HFFc6 (cell line): ENCODE measurements around the gene MRAS. TPM values are rescaled to one million over a fixed set of nuclear protein-coding genes. Genes with fewer than 3 reads are reported as not detected.

ENCODE experiments used
- DNase-seq: peaks from one replicate; pipeline ENCODE4 v3.0.0-alpha.2; 2018
- H3K27ac Mint-ChIP-seq: 2 replicates; pipeline ENCODE4 v1.8.0; 2020; ENCODE audit warnings: mild to moderate bottlenecking, mixed read lengths
- H3K27me3 Mint-ChIP-seq: 2 replicates; pipeline ENCODE4 v1.8.0; 2021; ENCODE audit warnings: mild to moderate bottlenecking, moderate library complexity, mixed read lengths; ENCODE audit not compliant: insufficient read depth
- H3K36me3 Mint-ChIP-seq: 2 replicates; pipeline ENCODE4 v1.8.0; 2021; ENCODE audit warnings: low read depth, mixed read lengths
- H3K4me1 Mint-ChIP-seq: 2 replicates; pipeline ENCODE4 v1.8.0; 2020; ENCODE audit warnings: low read depth, mixed read lengths
- H3K4me3 Mint-ChIP-seq: 2 replicates; pipeline ENCODE4 v1.8.0; 2020; ENCODE audit warnings: mild to moderate bottlenecking, moderate library complexity, mixed read lengths
- H3K9me3 Mint-ChIP-seq: 2 replicates; pipeline ENCODE4 v1.8.0; 2020; ENCODE audit warnings: mild to moderate bottlenecking, mixed read lengths
- CTCF ChIP-seq: fragments of 200-600 bp; sonication (generic); IDR thresholded peaks from 2 replicates; pipeline ENCODE4 v1.5.0; 2021; ENCODE audit warnings: antibody characterized with exemption, mild to moderate bottlenecking
- total RNA-seq, 6 experiments: library from RNA; stranded (reverse); fragmentation: NEBNext Ultra II Directional; extraction: Animal tissue kit (Norgen Biotek cat#: 25700); gene quantifications; 2 replicates in 1 of 6; 3 replicates in 5 of 6; pipeline ENCODE4 v1.2.3, GENCODE V29; 2021

MRAS gene
- total RNA-seq, 6 experiments from 2014 or later, result 62.7 to 97.4 (median 76.1) TPM

- TF ChIP-seq CTCF, result no peak
- Mint-ChIP-seq H3K4me3 (no peak overlapping the region), H3K36me3 (no peaks in the 10 kb centered on the region), H3K27me3 (peaks cover 11% of the 10 kb centered on the region), H3K4me1 (peaks cover 36% of the 10 kb centered on the region), H3K27ac (no peak overlapping the region), H3K9me3 (no peaks in the 10 kb centered on the region)
- DNase-seq, result no peak
Measured at GRCh38 chr3:138443521-138444503, 95.4 kb downstream of the MRAS start.

- H3K36me3 Mint-ChIP-seq, result no peaks in the 10 kb centered on the region
- H3K4me1 Mint-ChIP-seq, result peaks cover 24% of the 10 kb centered on the region
- H3K4me3 Mint-ChIP-seq, result no peak overlapping the region
- no peaks in the 10 kb centered on the region for H3K9me3 Mint-ChIP-seq
- H3K27me3 Mint-ChIP-seq, result peaks cover 10% of the 10 kb centered on the region; the same call in 1 of the 2 replicates
- H3K27ac Mint-ChIP-seq, result no peak overlapping the region
- TF ChIP-seq CTCF, result no peak
- DNase-seq, result no peak
Measured at GRCh38 chr3:138445236-138445635, 96.9 kb downstream of the MRAS start.

DNA sequence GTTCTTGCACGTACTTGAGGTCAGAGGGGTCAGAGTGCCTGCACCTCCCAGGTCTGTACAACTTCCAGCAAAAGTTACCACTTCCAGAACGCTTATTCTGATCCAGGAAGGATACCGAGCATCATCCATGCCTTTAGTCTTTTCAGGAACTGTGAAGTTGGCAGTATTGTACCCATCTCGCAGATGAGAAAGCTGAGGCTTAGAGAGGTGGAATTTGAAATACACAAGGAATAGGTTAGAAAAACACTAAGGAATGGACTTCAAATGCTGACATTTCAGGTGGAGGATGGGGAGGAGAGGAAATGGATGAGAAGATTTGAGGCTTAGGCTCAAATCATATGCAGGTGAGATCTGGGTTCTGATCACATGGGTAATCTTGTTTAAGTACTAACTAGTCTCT, 97.3 kb downstream of the MRAS start:
- no peak overlapping the region for H3K27ac Mint-ChIP-seq
- peaks cover 20% of the 10 kb centered on the region for H3K4me1 Mint-ChIP-seq
- no peak overlapping the region for H3K4me3 Mint-ChIP-seq
- H3K27me3 Mint-ChIP-seq, result peaks cover 13% of the 10 kb centered on the region
- no peaks in the 10 kb centered on the region for H3K9me3 Mint-ChIP-seq
- DNase-seq, result no peak
- no peak for TF ChIP-seq CTCF
- H3K36me3 Mint-ChIP-seq, result no peaks in the 10 kb centered on the region

DNA sequence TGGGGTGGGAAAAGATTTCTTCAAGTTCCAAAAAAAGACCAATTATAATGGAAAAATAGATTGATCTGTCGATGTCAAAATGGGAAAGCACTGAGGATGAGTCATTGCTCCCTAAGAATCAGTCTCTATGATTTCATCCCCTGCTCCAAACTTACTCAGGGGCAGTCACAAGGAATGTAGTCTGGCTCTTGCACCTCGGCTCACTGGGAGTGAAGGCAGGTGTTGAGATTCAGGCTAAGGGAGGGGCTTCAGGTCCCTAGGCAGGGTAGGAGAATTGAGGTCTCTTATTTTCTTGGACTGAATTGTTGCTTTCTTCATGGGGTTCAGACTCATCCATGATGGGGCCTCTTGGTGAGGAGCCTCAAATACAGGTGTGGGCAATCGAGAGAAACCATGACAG, 100.3 kb downstream of the MRAS start:
- DNase-seq, result no peak

GRCh38 chr3:138449490-138449889, 101.1 kb downstream of the MRAS start:
- no peak for TF ChIP-seq CTCF
- no peak for DNase-seq
- H3K4me1 Mint-ChIP-seq, result peaks cover 2% of the 10 kb centered on the region; the same call in 1 of the 2 replicates
- H3K27ac Mint-ChIP-seq, result no peak overlapping the region
- peaks cover 19% of the 10 kb centered on the region for H3K27me3 Mint-ChIP-seq
- H3K36me3 Mint-ChIP-seq, result no peaks in the 10 kb centered on the region
- H3K9me3 Mint-ChIP-seq, result no peaks in the 10 kb centered on the region
- no peak overlapping the region for H3K4me3 Mint-ChIP-seq

More for the DNA sequence above, 100.3 kb downstream of the MRAS start:
- H3K9me3 Mint-ChIP-seq, result no peaks in the 10 kb centered on the region
- H3K27me3 Mint-ChIP-seq, result peaks cover 18% of the 10 kb centered on the region
- H3K4me1 Mint-ChIP-seq, result no peaks in the 10 kb centered on the region
- H3K27ac Mint-ChIP-seq, result no peak overlapping the region
- no peaks in the 10 kb centered on the region for H3K36me3 Mint-ChIP-seq
- H3K4me3 Mint-ChIP-seq, result no peak overlapping the region
- TF ChIP-seq CTCF, result no peak
